Astrocyte of the hippocampus (primary cell): ENCODE results near the gene MYH7B.
A peak's percentile ranks its signal among the peaks of the same experiment; 100 is the strongest.

ENCODE experiments used
- DNase-seq: peaks from one replicate; pipeline ENCODE4 v3.0.0; 2011; ENCODE audit warnings: low read depth, low spot score

Gene MYH7B

GRCh38 chr20:34990661-34991214 is 35.1 kb downstream of the MYH7B start:
- DNase-seq, result no peak

- DNase-seq, result no peak
These were observed 37.2 kb downstream of the MYH7B start for GRCh38 chr20:34992751-34993417.

GRCh38 chr20:34993941-34994508 is 38.4 kb downstream of the MYH7B start:
- no peak for DNase-seq

GRCh38 chr20:34994509-34995131 is 39.0 kb downstream of the MYH7B start:
- DNase-seq, result no peak

GRCh38 chr20:34995192-34995591 is 39.5 kb downstream of the MYH7B start:
- no peak for DNase-seq

DNA sequence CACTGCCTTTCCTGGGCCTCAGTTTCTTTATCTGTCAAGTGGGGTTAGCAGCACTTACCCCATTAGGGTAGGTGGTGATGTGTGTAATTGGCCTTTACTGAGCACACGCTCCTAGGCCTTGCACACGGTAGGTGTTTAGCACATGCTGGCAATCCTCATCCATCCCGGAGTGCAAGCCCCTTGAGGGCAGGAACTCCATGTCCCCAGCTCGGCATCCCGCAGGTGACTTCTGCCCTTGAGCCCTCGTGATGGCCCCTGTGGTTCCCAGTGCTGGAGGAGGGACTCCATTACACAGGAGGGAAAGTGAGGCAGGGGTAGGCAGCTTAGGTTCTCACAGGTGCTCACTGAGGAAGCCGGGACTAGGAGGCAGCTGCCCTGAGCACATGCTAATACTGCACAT is 40.0 kb downstream of the MYH7B start:
- DNase-seq, result no peak

GRCh38 chr20:34996243-34997028 is 40.8 kb downstream of the MYH7B start:
- DNase-seq, result no peak

- peak; percentile 62 for DNase-seq
These were observed 41.5 kb downstream of the MYH7B start for GRCh38 chr20:34997131-34997561.

DNA sequence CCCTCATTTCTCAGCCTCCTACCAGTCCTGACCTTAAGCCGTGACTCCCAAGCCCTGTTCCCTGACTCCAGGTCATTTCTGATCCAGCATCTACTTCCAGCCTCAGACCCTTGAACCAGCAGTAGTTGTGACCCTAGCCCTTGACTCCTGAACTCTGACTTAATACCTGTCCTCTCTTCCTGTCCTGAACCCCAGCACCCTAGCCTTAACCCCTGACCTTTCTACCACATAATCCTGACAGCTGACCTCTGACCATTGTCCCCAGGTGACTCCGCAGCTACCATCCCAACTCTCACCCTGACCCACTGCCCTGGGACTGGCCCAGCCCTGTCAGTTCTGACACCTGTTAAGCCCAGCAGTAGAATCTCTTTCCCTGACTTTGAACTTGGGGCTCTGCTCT is 42.1 kb downstream of the MYH7B start:
- no peak for DNase-seq

GRCh38 chr20:34998331-34998950 is 42.8 kb downstream of the MYH7B start:
- no peak for DNase-seq

- no peak for DNase-seq
These were observed 43.4 kb downstream of the MYH7B start for GRCh38 chr20:34999021-34999451.

- no peak for DNase-seq
These were observed 44.1 kb downstream of the MYH7B start for GRCh38 chr20:34999782-35000181.

- no peak for DNase-seq
These were observed 44.7 kb downstream of the MYH7B start for GRCh38 chr20:35000311-35000921.

- DNase-seq, result no peak
These were observed 45.4 kb downstream of the MYH7B start for GRCh38 chr20:35000922-35001595.

DNA sequence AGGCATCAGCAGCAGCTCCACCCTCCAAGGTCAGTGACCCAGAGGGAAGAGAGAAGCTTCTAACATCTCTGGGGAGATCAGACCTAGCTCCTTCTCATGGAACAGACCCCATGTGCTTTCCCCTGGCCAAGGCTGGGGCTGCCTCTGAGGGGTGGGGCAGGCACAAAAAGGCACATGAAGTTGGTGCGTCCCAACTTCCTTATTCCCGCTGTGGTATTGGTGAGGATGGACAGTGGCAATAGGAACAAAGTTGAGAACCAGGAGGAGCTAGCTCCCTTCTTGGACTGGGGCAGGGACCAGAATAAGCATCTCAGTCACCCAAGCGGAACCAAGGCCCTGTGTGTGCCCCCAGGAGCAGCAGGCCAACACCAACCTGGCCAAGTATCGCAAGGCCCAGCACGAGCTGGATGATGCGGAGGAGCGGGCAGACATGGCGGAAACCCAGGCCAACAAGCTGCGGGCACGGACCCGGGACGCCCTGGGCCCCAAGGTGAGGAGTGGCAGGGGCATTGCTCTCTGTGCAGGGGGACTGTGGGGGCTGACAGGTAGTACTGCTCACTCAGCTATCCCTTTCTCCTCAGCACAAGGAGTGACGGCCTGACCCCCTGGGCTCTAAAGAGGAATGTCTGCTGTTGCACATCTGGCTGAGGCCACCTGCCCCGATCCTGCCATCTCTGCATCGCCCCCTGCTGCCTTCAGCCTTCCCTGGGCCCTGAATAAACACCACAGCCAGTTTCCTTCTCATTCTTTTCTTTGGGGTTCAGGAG is 46.1 kb downstream of the MYH7B start:
- DNase-seq, result no peak

GRCh38 chr20:35002426-35003210 is 47.0 kb downstream of the MYH7B start:
- DNase-seq, result no peak

DNA sequence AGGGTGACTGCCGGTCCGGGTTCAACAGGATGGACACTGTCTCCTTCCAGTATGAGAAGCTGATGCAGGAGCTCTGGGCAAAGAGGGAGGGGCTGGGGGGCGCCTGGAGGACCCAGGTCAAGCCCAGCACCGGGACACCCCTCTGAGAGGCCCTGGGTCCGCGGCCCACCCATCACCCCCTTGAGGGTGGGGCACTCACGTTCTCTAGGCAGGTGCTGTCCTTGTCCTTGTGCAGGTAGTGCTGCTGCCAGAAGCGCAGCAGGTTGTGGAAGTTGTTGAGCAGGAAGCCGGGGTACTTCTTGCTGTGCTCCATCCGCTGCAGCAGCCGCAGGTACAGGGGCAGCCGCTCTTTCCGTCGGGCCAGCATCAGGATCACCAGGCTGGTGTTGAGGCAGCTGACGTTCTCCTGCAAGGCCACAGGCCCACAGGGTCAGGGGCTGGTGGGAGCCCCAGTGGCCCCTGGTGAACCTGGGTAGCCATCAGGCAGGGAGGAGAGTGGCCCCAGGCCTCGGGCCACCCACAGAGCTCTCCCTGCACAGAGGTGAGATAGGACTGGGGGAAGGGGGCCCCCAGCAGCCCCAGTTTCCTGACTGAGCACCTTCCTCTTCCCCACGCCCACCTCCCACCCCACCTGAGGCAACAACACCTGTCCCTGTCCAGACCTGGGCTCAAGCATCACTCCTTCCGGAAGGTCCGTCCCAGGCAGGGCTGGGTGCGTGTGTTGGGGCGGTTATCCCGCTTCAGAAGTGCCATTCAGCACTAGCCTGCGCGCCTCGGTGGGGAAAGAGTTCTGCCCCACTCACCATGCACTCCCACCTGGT is 47.8 kb downstream of the MYH7B start:
- DNase-seq, result no peak

- DNase-seq, result no peak
These were observed 48.5 kb downstream of the MYH7B start for GRCh38 chr20:35004051-35004725.
